CD14-positive monocyte (primary cell): ENCODE results near the gene GNG5. TPM values are rescaled to one million over a fixed set of nuclear protein-coding genes. Genes with fewer than 3 reads are reported as not detected.
A peak's percentile ranks its signal among the peaks of the same experiment; 100 is the strongest.

Experiments
- DNase-seq, 3 donors: peaks; one replicate each; pipeline ENCODE4 v3.0.0-alpha.2; 2011 to 2022
- H2AFZ ChIP-seq: 2 replicates; pipeline ENCODE4 v1.6.0; 2012; ENCODE audit warnings: mild to moderate bottlenecking, low read depth, low read length, inconsistent platforms; ENCODE audit not compliant: insufficient read depth, poor library complexity, severe bottlenecking
- H3K27ac ChIP-seq, 2 donors: 1 replicate in 1 of 2; 2 replicates in 1 of 2; pipeline ENCODE4 v1.5.1; 2012 to 2013; ENCODE audit warnings: low read length in 2 of 2, control low read depth in 1 of 2, inconsistent platforms in 1 of 2, low read depth in 1 of 2, mild to moderate bottlenecking in 1 of 2
- H3K27me3 ChIP-seq, 2 donors: one replicate each; pipeline versions ENCODE4 v1.6.0 to v1.6.1; 2011 to 2013; ENCODE audit warnings: low read length in 2 of 2; ENCODE audit not compliant: control insufficient read depth in 2 of 2, insufficient read depth in 2 of 2
- H3K36me3 ChIP-seq, 2 donors: replicated peaks in 1 of 2; 1 replicate in 1 of 2; 2 replicates in 1 of 2; pipeline versions ENCODE4 v1.5.1 to v1.6.1; 2012 to 2013; ENCODE audit warnings: low read length in 2 of 2, control low read depth in 1 of 2, inconsistent platforms in 1 of 2, mild to moderate bottlenecking in 1 of 2; ENCODE audit not compliant: insufficient read depth in 2 of 2, control insufficient read depth in 1 of 2
- H3K4me1 ChIP-seq, 2 donors: 1 replicate in 1 of 2; 2 replicates in 1 of 2; pipeline versions ENCODE4 v1.5.1 to v1.6.1; 2012 to 2013; ENCODE audit warnings: low read length in 2 of 2, control low read depth in 1 of 2, inconsistent platforms in 1 of 2, mild to moderate bottlenecking in 1 of 2, moderate library complexity in 1 of 2; ENCODE audit not compliant: insufficient read depth in 2 of 2, control insufficient read depth in 1 of 2
- H3K4me2 ChIP-seq: replicated peaks from 2 replicates; pipeline ENCODE3; 2012; ENCODE audit warnings: low read length, moderate library complexity, mild to moderate bottlenecking; ENCODE audit not compliant: poor library complexity, severe bottlenecking; ENCODE audit errors: extremely low read depth
- H3K4me3 ChIP-seq, 3 experiments: fragments of 200-600 bp in 1 of 3; sonication (generic) in 1 of 3; replicated peaks in 1 of 3; 1 replicate in 2 of 3; 2 replicates in 1 of 3; pipeline ENCODE4 v1.5.1; 2011 to 2013; ENCODE audit warnings: low read length in 3 of 3, mild to moderate bottlenecking in 3 of 3, control low read depth in 2 of 3, low read depth in 2 of 3, inconsistent platforms in 1 of 3, moderate library complexity in 1 of 3
- H3K79me2 ChIP-seq: 2 replicates; pipeline ENCODE4 v1.6.0; 2012; ENCODE audit warnings: mild to moderate bottlenecking, control low read depth, inconsistent platforms, low read length, moderate library complexity; ENCODE audit not compliant: insufficient read depth
- H3K9ac ChIP-seq: 2 replicates; pipeline ENCODE4 v1.6.0; 2017; ENCODE audit warnings: low read length, mild to moderate bottlenecking; ENCODE audit not compliant: insufficient read depth, poor library complexity, severe bottlenecking
- H3K9me3 ChIP-seq, 2 donors: replicated peaks in 1 of 2; 1 replicate in 1 of 2; 2 replicates in 1 of 2; pipeline versions ENCODE4 v1.5.1 to v1.6.1; 2012 to 2013; ENCODE audit warnings: low read length in 2 of 2, control low read depth in 1 of 2; ENCODE audit not compliant: control insufficient read depth in 1 of 2, insufficient read depth in 1 of 2
- H4K20me1 ChIP-seq: 2 replicates; pipeline ENCODE4 v1.6.0; 2012; ENCODE audit warnings: mild to moderate bottlenecking, low read length, control low read depth, moderate library complexity; ENCODE audit not compliant: insufficient read depth
- H3K27ac Mint-ChIP-seq, 7 donors: one replicate each; pipeline ENCODE4 v1.8.0; 2020; ENCODE audit warnings: mild to moderate bottlenecking in 7 of 7, mixed read lengths in 7 of 7, moderate library complexity in 6 of 7, inconsistent platforms in 2 of 7
- H3K27me3 Mint-ChIP-seq, 3 donors: one replicate each; pipeline ENCODE4 v1.8.0; 2021 to 2022; ENCODE audit warnings: low read depth in 3 of 3, mild to moderate bottlenecking in 3 of 3, mixed read lengths in 3 of 3, moderate library complexity in 3 of 3, inconsistent platforms in 1 of 3
- H3K36me3 Mint-ChIP-seq, 2 donors: one replicate each; pipeline ENCODE4 v1.8.0; 2020; ENCODE audit warnings: mixed read lengths in 2 of 2, inconsistent platforms in 1 of 2, mild to moderate bottlenecking in 1 of 2
- H3K4me1 Mint-ChIP-seq: one replicate; pipeline ENCODE4 v1.8.0; 2020; ENCODE audit warnings: mild to moderate bottlenecking, mixed read lengths
- H3K4me3 Mint-ChIP-seq, 2 donors: one replicate each; pipeline ENCODE4 v1.8.0; 2020; ENCODE audit warnings: mild to moderate bottlenecking in 2 of 2, mixed read lengths in 2 of 2, moderate library complexity in 1 of 2
- H3K9me3 Mint-ChIP-seq, 7 donors: one replicate each; pipeline ENCODE4 v1.8.0; 2020 to 2022; ENCODE audit warnings: mixed read lengths in 7 of 7, mild to moderate bottlenecking in 6 of 7, moderate library complexity in 6 of 7, inconsistent platforms in 2 of 7
- CTCF ChIP-seq: fragments of 200-600 bp; IDR thresholded peaks from one replicate; pipeline ENCODE4 v1.8.0; 2022; ENCODE audit warnings: antibody characterized with exemption, mild to moderate bottlenecking
- WGBS: methylation state at CpG from one replicate; pipeline ENCODE4 v1.1.5; 2013; ENCODE audit warnings: missing lambda C conversion rate; ENCODE audit not compliant: insufficient coverage; 5-methylcytosine and 5-hydroxymethylcytosine counted together
- intact Hi-C, 2 donors: fragments of 100-400 bp; cut with micrococcal nuclease; formaldehyde crosslinking; loops; one replicate each; pipeline versions ENCODE4 v1.15.0 to v1.15.1; 2023
- polyA plus RNA-seq, 3 donors: library from polyadenylated mRNA; depleted of rRNA in 1 of 3; unstranded in 2 of 3; stranded (reverse) in 1 of 3; fragments of 300-500 nt in 2 of 3; fragments of >200 nt in 1 of 3; fragmentation: Illumina TruSeq in 2 of 3; gene quantifications; 1 replicate in 2 of 3; 2 replicates in 1 of 3; pipeline ENCODE4 v1.2.3, GENCODE V29; 2012 to 2021

The GNG5 gene
- polyA plus RNA-seq, 3 donors: 135 to 555 (median 377) TPM

DNA sequence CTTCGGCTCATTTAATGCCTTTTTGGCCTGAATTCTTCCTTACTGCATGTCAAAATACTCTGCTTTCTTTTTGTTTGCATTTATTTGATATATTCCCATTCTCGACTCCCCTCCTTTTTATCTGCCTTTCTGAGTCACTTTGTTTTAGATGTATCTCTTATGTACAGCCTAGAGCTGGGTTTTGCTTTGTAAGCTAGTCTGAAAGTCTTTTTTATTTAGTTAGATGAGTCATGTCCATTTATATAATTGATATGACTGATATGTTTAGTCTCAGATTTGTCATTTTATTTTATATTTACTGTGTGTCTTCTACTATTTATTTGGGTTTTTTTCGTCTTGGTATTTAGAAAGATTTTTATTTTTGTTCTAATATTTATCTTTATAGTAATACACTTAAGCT is 33.6 kb upstream of the GNG5 start:
- H3K4me1 Mint-ChIP-seq: no peaks in the 10 kb centered on the region
- H3K4me3 Mint-ChIP-seq: no peak overlapping the region
- Histone ChIP-seq H3K36me3 (peaks cover 24 to 67% of the 10 kb centered on the region in 2 donors), H3K9ac (no peak overlapping the region), H4K20me1 (no peaks in the 10 kb centered on the region), H3K79me2 (no peaks in the 10 kb centered on the region), H3K27me3 (no peaks in the 10 kb centered on the region), H3K27ac (no peak overlapping the region), H3K4me2 (no peak overlapping the region), H3K9me3 (no peaks in the 10 kb centered on the region), H3K4me3 (no peak overlapping the region), H2AFZ (no peak overlapping the region), H3K4me1 (no peaks in the 10 kb centered on the region)
- H3K9me3 Mint-ChIP-seq: no peaks in the 10 kb centered on the region
- H3K36me3 Mint-ChIP-seq: peaks cover 49 to 67% of the 10 kb centered on the region in 2 donors
- H3K27me3 Mint-ChIP-seq: no peaks in the 10 kb centered on the region
- H3K27ac Mint-ChIP-seq: no peak overlapping the region
- DNase-seq: no peak
- intact Hi-C loops: no loop called here
- no peak for TF ChIP-seq CTCF
- WGBS: no CpG with 5 or more reads among the region's 3 CpGs

DNA sequence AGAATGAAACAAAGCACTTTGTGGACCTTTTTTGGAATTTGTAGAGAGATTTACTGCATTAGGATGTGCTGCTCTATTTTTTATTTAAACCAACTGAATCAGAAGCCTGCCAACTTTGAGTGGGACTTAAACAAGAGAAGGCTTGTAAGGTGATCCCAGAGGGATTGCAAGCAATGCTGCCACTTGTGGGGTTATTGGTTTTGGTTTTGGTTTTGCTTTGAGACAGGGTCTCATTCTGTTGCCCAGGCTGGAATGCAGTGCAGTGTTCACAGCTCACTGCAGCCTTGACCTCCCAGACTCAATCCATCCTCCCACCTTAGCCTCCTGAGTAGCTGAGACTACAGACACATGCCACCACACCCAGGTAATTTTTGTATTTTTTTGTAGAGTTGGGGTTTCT is 32.2 kb upstream of the GNG5 start:
- Histone ChIP-seq H3K4me1 (no peaks in the 10 kb centered on the region), H2AFZ (no peak overlapping the region), H3K36me3 (peaks cover 20 to 67% of the 10 kb centered on the region in 2 donors), H3K4me3 (no peak overlapping the region), H3K9ac (no peak overlapping the region), H3K4me2 (no peak overlapping the region), H3K9me3 (no peaks in the 10 kb centered on the region), H3K79me2 (no peaks in the 10 kb centered on the region), H3K27me3 (no peaks in the 10 kb centered on the region), H3K27ac (no peak overlapping the region), H4K20me1 (no peaks in the 10 kb centered on the region)
- Mint-ChIP-seq H3K9me3 (no peaks in the 10 kb centered on the region), H3K4me1 (no peaks in the 10 kb centered on the region), H3K27ac (peak overlapping the region in 3 of 7 donors; percentile 4 to 69 (median 43)), H3K27me3 (no peaks in the 10 kb centered on the region), H3K36me3 (peaks cover 47 to 66% of the 10 kb centered on the region in 2 donors), H3K4me3 (no peak overlapping the region)
- no peak for DNase-seq
- intact Hi-C loops: no loop called here
- no peak for TF ChIP-seq CTCF
